Prostate gland (tissue), 2 donors: ENCODE results near the gene ROBO1.

Experiments used
- POLR2A ChIP-seq: fragments of 450-650 bp; IDR thresholded peaks from one replicate; pipeline ENCODE4 v1.6.1; 2016; ENCODE audit warnings: antibody characterized with exemption, mild to moderate bottlenecking
- POLR2AphosphoS5 ChIP-seq: sonication (generic); formaldehyde crosslinking; IDR thresholded peaks from one replicate; pipeline ENCODE4 v1.6.1; 2017; ENCODE audit warnings: antibody characterized with exemption
- TF ChIP-seq, protein P1 (sequence below), 4 experiments: fragments of 200-600 bp in 2 of 4; fragments of 450-650 bp in 2 of 4; sonication (generic) in 2 of 4; IDR thresholded peaks; 1 replicate in 3 of 4; 2 replicates in 1 of 4; pipeline ENCODE4 v1.5.1; 2016 to 2019; ENCODE audit warnings: antibody characterized with exemption in 4 of 4, mild to moderate bottlenecking in 2 of 4, moderate library complexity in 2 of 4

DNA sequence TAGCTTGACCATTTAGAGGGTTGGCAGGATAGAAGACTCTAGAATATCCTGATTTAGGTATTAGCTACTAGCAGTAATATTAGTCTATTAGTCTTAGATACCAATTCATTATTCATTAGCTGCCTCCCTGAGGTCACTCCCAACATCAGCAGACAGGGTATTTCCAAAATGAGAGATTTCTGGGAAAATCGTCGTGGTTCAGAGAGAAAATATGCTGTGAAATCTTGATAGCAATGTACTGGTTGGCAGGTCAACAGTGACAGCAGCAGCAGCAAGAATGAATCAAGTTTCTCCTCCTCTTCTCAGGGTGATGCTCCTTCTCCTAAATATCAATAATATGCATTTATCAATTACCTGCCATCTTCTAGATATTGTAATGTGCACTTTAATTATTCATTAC is 41.3 kb upstream of the ROBO1 start:
- TF ChIP-seq POLR2A (no peak), POLR2AphosphoS5 (no peak)
- TF ChIP-seq, protein P1, sequence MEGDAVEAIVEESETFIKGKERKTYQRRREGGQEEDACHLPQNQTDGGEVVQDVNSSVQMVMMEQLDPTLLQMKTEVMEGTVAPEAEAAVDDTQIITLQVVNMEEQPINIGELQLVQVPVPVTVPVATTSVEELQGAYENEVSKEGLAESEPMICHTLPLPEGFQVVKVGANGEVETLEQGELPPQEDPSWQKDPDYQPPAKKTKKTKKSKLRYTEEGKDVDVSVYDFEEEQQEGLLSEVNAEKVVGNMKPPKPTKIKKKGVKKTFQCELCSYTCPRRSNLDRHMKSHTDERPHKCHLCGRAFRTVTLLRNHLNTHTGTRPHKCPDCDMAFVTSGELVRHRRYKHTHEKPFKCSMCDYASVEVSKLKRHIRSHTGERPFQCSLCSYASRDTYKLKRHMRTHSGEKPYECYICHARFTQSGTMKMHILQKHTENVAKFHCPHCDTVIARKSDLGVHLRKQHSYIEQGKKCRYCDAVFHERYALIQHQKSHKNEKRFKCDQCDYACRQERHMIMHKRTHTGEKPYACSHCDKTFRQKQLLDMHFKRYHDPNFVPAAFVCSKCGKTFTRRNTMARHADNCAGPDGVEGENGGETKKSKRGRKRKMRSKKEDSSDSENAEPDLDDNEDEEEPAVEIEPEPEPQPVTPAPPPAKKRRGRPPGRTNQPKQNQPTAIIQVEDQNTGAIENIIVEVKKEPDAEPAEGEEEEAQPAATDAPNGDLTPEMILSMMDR (IDR thresholded peaks at IDR 0.05): no peak
